Omental fat pad (tissue), 4 donors: ENCODE results near the gene ZNF107. TPM values are rescaled to one million over a fixed set of nuclear protein-coding genes. Genes with fewer than 3 reads are reported as not detected.
"Not testable (repeated sequence)": the region's sequence is repeated elsewhere in the genome, so short reads cannot be mapped to it uniquely, and the experiment has no call there.

Source experiments
- ATAC-seq: fragments of 150-250 bp; one replicate; pipeline ENCODE4 v1.9.1; 2016; ENCODE audit warnings: mild to moderate bottlenecking, moderate library complexity; ENCODE audit not compliant: low FRiP score
- DNase-seq: peaks from one replicate; pipeline ENCODE4 v3.0.0-alpha.2; 2019; ENCODE audit warnings: low spot score
- total RNA-seq, 4 donors: library from RNA; depleted of rRNA; stranded (reverse); fragments of >200 nt; gene quantifications; one replicate each; pipeline ENCODE4 v1.1.0, GENCODE V29; 2016
- TF ChIP-seq, protein P1 (sequence below), 3 donors: fragments of 450-650 bp; IDR thresholded peaks; one replicate each; pipeline ENCODE4 v1.5.1; 2016 to 2017; ENCODE audit warnings: antibody characterized with exemption in 3 of 3, mild to moderate bottlenecking in 3 of 3, moderate library complexity in 2 of 3

The ZNF107 gene
- total RNA-seq, 4 donors from 2014 or later, result 2.2 to 12.9 (median 3.7) TPM

DNA sequence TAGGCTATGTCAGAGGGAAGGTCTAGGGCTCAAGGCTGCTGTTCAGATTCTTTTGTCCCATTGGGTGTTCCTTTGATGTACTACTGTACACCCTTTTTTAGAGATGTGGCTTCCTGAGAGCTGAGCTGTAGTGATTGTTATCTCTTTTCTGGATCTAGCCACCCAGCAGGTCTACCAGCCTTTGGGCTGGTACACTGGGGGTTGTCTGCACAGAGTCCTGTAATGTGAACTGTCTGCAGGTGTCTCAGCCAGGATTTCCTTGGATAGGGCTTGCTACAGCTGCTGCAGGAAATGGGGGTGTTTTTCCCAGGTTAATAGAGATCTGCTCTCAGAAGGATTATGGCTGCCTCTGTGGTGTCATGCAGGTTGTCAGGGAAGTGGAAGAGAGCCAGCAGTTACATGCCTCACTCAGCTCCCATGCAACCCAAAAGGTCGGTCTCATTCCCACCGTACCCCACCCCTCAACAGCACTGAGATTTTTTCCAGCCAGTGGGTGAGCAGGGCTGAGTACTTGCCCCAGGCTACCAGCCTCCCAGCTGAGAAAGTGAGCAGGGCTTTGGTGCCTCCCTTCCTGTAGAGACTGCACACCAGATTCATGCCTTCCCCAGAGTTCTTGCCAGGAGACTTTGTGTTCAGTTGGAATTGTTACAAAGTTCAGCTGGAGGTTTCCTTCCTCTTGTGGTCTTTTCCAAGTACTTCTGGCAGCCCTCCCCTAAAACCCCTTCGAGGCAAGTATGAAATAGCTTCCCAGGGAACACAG lies 63.3 kb downstream of the ZNF107 start:
- no peak for ATAC-seq
- TF ChIP-seq, protein P1, sequence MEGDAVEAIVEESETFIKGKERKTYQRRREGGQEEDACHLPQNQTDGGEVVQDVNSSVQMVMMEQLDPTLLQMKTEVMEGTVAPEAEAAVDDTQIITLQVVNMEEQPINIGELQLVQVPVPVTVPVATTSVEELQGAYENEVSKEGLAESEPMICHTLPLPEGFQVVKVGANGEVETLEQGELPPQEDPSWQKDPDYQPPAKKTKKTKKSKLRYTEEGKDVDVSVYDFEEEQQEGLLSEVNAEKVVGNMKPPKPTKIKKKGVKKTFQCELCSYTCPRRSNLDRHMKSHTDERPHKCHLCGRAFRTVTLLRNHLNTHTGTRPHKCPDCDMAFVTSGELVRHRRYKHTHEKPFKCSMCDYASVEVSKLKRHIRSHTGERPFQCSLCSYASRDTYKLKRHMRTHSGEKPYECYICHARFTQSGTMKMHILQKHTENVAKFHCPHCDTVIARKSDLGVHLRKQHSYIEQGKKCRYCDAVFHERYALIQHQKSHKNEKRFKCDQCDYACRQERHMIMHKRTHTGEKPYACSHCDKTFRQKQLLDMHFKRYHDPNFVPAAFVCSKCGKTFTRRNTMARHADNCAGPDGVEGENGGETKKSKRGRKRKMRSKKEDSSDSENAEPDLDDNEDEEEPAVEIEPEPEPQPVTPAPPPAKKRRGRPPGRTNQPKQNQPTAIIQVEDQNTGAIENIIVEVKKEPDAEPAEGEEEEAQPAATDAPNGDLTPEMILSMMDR (IDR thresholded peaks at IDR 0.05), result no peak
- DNase-seq, result no peak

DNA sequence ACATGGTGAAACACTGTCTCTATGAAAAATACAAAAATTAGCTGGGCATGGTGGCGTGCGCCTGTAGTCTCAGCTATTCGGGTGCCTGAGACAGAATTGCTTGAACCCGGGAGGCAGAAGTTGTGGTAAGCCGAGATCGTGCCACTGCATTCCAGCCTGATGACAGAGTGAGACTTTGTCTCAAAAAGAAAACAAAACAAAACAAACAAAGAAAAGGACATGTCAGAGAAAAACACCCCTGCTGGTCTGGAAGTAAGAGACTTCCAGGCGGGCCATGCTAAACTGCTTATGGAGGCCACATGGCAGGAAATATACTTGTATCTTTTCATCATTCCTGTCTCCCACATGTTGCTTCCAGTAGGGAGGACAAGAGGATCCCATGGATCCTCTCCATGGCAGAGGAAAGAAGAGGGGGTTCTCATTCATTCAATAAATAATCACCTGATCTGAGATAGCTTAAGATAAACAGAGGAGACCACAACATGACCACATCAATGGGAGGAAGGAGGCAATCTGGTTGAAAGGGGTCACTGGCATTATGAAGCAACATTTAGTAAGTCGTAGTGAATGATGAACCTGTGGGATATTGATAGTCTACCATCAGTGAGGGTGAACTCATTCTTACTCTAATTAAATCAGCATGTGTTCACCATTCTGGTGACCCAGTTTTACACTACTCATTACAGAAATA lies 67.8 kb downstream of the ZNF107 start:
- ATAC-seq (no peak), DNase-seq (no peak)
- TF ChIP-seq, protein P1 (IDR thresholded peaks at IDR 0.05), result no peak

DNA sequence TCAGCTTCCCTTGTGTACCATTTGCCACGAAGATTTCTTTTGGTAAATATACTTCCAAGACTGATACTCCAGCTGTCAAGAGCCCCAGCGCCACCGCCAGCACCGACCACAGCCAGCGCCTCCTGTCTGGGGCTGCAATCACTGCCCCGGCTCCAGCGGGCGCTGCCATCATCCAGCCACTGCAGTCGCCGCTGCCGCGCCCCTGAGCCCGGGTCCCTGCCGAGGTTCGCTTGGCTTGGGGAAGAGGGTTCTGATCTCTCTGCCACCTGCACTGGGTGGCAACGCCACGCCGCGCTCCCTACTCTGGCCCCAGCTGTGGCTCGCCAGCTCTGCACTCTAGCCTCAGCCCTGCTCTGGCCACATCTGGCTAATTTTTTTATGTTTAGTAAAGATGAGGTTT lies 70.6 kb downstream of the ZNF107 start:
- DNase-seq (no peak), ATAC-seq (no peak)
- TF ChIP-seq, protein P1 (IDR thresholded peaks at IDR 0.05), result no peak

DNA sequence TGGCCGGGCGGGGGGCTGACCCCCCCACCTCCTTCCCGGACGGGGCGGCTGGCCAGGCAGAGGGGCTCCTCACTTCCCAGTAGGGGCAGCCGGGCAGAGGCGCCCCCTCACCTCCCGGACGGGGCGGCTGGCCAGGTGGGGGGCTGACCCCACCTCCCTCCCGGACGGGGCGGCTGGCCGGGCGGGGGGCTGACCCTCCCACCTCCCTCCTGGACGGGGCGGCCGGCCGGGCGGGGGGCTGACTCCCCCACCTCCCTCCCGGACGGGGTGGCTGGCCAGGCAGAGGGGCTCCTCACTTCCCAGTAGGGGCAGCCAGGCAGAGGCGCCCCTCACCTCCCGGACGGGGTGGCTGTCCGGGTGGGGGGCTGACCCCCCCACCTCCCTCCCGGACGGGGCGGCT lies 72.5 kb downstream of the ZNF107 start:
- DNase-seq, ATAC-seq: not testable (repeated sequence)

DNA sequence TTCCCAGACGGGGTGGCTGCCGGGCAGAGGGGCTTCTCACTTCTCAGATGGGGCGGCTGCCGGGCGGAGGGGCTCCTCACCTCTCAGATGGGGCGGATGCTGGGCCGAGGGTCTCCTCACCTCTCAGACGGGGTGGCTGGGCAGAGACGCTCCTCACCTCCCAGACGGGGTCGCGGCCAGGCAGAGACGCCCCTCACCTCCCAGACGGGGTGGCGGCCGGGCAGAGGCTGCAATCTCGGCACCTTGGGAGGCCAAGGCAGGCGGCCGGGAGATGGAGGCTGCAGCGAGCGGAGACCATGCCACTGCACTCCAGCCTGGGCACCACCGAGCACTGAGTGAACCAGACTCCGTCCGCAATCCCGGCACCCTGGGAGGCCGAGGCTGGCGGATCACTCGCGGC lies 73.0 kb downstream of the ZNF107 start:
- not testable (repeated sequence) for ATAC-seq, DNase-seq

DNA sequence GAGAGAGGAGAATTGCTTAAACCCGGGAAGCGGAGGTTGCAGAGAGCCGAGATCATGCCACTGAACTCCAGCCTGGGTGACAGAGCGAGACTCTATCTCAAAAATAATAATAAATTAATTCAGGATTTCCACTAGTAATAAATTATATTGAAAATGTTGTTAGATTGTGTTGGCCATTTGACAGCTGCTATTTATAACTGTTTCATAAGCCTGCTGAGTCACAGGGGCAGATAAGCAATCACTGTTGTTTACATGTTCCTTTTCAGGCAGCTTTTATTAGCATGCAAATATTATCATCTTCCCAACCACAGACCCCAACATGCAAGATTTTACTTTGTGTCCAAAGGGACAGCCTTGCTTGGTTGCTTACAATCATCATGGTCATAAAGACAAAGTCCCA lies 78.7 kb downstream of the ZNF107 start:
- TF ChIP-seq, protein P1 (IDR thresholded peaks at IDR 0.05), result no peak
- no peak for ATAC-seq
- no peak for DNase-seq

DNA sequence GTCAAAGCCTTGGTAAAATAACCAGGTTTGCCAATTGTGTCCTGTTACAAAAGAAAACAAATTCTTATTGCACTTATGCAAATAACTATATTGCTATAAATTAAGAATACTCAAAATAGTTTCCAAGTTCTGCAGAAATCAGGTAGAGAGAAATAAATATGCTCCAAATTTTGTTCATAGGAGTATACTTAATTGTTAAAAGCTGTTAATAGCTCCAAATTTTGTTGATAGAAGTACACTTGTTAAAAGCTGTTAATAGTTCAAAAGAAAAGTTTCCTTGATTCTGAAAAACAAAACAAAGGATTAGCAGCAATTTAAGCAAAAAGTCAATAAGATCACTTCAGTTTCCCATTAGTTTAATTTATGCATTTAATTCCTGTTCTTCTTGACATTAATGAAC lies 81.9 kb downstream of the ZNF107 start:
- TF ChIP-seq, protein P1 (IDR thresholded peaks at IDR 0.05), result no peak
- ATAC-seq (no peak), DNase-seq (no peak)

DNA sequence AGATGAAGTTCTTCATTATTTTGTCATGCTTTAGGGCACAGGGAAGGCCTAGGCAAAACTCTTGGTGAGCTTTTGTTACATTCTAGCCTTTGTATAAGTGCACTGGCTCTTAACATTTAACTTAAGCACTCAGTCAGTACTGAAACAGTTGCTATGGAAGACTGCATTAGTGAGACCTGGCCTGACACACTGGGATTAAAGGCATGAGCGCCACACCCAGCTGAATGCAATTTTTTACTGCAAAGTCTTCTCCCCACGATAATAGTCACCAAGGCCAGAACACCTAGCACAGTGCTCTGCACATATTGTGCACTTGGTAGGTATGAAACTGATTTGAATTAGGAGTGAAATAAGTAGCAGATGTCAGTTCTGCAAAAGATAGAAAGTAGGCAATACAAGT lies 87.1 kb downstream of the ZNF107 start:
- no peak for DNase-seq
- no peak for ATAC-seq
- TF ChIP-seq, protein P1 (IDR thresholded peaks at IDR 0.05), result no peak
